Tibial nerve (tissue), 4 donors: ENCODE data around the gene ANO10.

Experiments used
- EP300 ChIP-seq, 2 donors: sonication (generic); formaldehyde crosslinking; IDR thresholded peaks; one replicate each; pipeline ENCODE4 v1.6.1; 2017; ENCODE audit warnings: antibody characterized with exemption in 2 of 2, mild to moderate bottlenecking in 1 of 2
- POLR2A ChIP-seq, 2 donors: fragments of 450-650 bp; IDR thresholded peaks; one replicate each; pipeline ENCODE4 v1.6.1; 2017; ENCODE audit warnings: antibody characterized with exemption in 2 of 2, mild to moderate bottlenecking in 2 of 2, moderate library complexity in 2 of 2
- TF ChIP-seq, protein P1 (sequence below), 5 experiments: fragments of 200-600 bp in 3 of 5; fragments of 450-650 bp in 2 of 5; sonication (generic) in 3 of 5; IDR thresholded peaks; one replicate each; pipeline ENCODE4 v1.5.1; 2016 to 2019; ENCODE audit warnings: antibody characterized with exemption in 5 of 5, mild to moderate bottlenecking in 3 of 5, moderate library complexity in 2 of 5

DNA sequence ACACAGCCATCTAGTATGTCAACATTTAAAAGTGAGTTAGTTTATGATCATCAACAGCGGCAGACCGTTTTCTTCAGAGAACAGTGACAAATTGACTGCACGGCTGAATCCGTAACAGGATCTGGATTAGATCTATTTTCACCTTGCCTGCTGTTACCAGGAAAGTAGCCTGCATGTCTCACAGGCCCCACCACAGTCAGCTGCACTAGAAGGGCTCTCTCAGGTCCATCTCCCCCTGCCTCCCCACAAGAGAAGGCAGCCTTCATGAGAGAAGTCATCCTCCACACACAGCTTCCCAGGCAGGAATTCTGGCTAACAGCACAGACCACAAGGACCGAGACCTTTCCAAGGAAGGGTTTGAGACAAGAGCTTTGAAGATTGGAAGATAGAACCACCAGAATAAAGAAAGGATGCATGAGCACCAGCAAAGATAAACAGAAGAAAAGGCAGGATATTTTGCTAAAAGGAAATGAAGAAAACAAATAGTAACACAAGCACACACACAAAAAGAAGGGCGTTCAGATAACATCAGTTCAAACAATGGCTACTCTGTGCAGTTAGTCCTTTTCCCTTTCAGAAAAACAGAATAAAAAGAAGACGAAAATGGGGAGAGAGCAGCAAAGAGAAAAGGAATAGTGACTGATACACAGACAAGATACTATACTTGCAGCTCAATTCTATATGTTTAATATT, 208.0 kb downstream of the ANO10 start:
- TF ChIP-seq EP300 (IDR thresholded peaks at IDR 0.05) (no peak), POLR2A (IDR thresholded peaks at IDR 0.05) (no peak)
- TF ChIP-seq, protein P1, sequence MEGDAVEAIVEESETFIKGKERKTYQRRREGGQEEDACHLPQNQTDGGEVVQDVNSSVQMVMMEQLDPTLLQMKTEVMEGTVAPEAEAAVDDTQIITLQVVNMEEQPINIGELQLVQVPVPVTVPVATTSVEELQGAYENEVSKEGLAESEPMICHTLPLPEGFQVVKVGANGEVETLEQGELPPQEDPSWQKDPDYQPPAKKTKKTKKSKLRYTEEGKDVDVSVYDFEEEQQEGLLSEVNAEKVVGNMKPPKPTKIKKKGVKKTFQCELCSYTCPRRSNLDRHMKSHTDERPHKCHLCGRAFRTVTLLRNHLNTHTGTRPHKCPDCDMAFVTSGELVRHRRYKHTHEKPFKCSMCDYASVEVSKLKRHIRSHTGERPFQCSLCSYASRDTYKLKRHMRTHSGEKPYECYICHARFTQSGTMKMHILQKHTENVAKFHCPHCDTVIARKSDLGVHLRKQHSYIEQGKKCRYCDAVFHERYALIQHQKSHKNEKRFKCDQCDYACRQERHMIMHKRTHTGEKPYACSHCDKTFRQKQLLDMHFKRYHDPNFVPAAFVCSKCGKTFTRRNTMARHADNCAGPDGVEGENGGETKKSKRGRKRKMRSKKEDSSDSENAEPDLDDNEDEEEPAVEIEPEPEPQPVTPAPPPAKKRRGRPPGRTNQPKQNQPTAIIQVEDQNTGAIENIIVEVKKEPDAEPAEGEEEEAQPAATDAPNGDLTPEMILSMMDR (IDR thresholded peaks at IDR 0.05): no peak
